HUES64 (cell line): ENCODE data around the gene HSPB2.
"Not testable (repeated sequence)": the region's sequence is repeated elsewhere in the genome, so short reads cannot be mapped to it uniquely, and the experiment has no call there.

Source experiments
- H3K27ac ChIP-seq: 2 replicates; pipeline ENCODE4 v1.7.0; 2013; ENCODE audit warnings: low read depth, low read length, inconsistent platforms
- H3K27me3 ChIP-seq: 2 replicates; pipeline ENCODE4 v1.6.1; 2013; ENCODE audit warnings: mild to moderate bottlenecking, low read length; ENCODE audit not compliant: insufficient read depth
- H3K36me3 ChIP-seq: 2 replicates; pipeline ENCODE4 v1.6.1; 2013; ENCODE audit warnings: mild to moderate bottlenecking, low read length; ENCODE audit not compliant: insufficient read depth
- H3K4me1 ChIP-seq: 2 replicates; pipeline ENCODE4 v1.6.1; 2013; ENCODE audit warnings: mild to moderate bottlenecking, low read length, moderate library complexity; ENCODE audit not compliant: insufficient read depth
- H3K4me3 ChIP-seq: 2 replicates; pipeline ENCODE4 v1.5.1; 2013; ENCODE audit warnings: mild to moderate bottlenecking, low read length, moderate library complexity
- H3K9ac ChIP-seq: 2 replicates; pipeline ENCODE4 v1.6.1; 2013; ENCODE audit warnings: mild to moderate bottlenecking, low read depth, low read length
- H3K9me3 ChIP-seq: 2 replicates; pipeline ENCODE4 v1.6.1; 2013; ENCODE audit warnings: low read depth, low read length; ENCODE audit not compliant: insufficient read depth
- WGBS: fragments of 150-250, 120-280 bp; methylation state at CpG from one replicate; pipeline ENCODE4 v1.1.7; 2013; ENCODE audit warnings: missing lambda C conversion rate; 5-methylcytosine and 5-hydroxymethylcytosine counted together

Gene HSPB2

DNA sequence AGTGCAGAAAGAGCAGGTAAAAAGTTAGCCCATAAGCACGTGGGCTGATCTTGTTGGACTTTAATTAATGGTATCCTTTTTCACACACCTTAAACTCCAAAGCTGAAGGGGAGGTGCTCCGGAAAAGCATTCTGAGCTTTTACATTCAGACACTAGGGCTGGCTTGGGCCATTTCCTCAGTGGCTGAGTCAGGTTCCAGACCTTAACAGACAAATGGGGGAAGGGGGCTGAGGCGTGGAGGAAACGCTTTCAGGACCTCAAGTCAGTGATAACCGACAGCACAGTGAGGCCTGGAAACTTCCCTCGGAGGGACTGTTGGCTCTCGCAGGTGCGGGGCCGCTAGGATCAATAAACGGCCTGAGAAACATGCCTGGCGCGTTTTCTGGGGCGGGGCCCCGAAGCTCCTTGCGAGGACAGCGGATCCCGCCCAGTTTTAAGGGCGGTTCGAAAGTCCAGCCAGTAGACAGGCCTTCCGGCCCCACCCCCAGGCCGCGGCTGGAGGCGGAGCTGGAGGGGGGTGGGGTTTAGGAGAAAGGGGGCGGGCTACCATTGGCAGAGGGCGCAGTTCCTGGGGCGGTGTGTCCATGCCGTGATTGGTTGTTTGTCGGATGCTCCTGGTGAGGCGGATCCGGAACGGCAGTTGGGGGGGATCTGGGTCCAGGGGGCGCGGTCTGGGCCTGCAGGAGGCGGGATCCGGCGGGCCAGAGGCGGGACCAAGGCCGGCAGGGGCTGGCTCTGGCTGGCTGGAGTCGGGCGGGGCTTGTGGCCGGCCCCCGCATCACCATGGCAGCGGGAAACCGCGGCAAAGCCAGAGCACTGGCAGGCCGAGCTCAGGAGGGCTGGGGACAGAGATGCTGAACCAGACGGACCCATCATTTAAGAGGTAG, 14.2 kb downstream of the HSPB2 start:
- Histone ChIP-seq H3K9ac (peak overlapping the region; percentile 65), H3K36me3 (no peaks in the 10 kb centered on the region), H3K27ac (peak overlapping the region; percentile 77), H3K4me3 (peak overlapping the region; percentile 64), H3K9me3 (no peaks in the 10 kb centered on the region), H3K4me1 (peaks cover 12% of the 10 kb centered on the region; the same call in 1 of the 2 replicates), H3K27me3 (no peaks in the 10 kb centered on the region)
- 3% methylated on average over 47 of the region's 47 CpGs for WGBS

DNA sequence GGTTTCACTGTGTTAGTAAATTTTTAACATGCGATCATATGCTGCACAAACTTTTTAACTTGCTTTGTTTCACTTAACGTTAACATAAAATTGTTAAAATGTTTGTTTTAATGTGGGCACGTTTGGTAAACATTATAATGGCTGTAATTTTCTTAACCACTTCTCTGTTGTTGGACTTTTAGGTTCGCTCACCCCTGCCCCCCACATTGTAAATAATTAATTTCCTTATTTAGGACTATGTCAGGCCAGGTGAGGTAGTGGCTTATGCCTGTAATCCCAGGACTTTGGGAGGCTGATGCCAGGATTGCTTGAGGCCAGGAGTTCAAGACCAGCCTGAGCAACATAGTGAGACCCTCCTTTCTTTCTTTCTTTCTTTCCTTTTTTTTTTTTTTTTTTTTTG, 17.9 kb downstream of the HSPB2 start:
- no peaks in the 10 kb centered on the region for H3K27me3 ChIP-seq
- WGBS: 90% methylated on average over 1 of the region's 4 CpGs
- no peak overlapping the region for H3K9ac ChIP-seq

DNA sequence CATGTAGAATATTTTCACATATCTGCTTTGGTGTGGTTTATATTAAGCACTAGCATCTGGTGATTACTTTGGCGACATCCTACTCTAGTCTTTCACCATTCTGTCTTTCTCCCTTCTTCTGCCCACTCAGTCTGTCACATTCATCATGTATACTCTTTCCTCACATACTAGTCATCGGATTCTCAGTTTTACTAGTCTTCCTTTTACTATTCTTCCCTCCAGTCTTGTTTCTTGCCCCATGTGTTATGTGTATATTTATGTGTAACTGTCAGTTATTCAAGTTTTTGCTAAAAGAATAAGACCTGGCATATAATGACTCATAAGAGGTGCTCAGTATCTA, 20.0 kb downstream of the HSPB2 start:
- Histone ChIP-seq H3K27ac (no peak overlapping the region), H3K36me3 (no peaks in the 10 kb centered on the region), H3K27me3 (no peaks in the 10 kb centered on the region), H3K4me3 (no peak overlapping the region), H3K4me1 (peaks cover 20% of the 10 kb centered on the region), H3K9ac (no peak overlapping the region), H3K9me3 (no peaks in the 10 kb centered on the region)
- WGBS: 89% methylated on average over 2 of the region's 2 CpGs

More for the DNA sequence above, 17.9 kb downstream of the HSPB2 start:
- Histone ChIP-seq H3K9me3 (no peaks in the 10 kb centered on the region), H3K4me1 (peaks cover 11% of the 10 kb centered on the region; the same call in 1 of the 2 replicates), H3K36me3 (no peaks in the 10 kb centered on the region), H3K4me3 (no peak overlapping the region), H3K27ac (no peak overlapping the region)

DNA sequence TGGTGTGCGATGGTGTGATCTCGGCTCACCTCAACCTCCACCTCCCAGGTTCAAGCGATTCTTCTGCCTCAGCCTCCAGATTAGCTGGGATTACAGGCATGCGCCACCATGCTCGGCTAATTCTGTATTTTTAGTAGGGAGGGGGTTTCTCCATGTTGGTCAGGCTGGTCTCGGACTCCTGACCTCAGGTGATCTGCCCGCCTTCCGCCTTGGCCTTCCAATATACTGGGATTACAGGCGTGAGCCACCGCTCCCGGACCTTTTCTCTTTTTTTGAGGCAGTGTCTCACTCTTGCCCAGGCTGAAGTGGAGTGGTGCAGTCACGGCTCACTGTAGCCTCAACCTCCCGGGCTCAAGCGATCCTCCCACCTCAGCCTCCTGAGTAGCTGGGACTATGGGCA, 20.6 kb downstream of the HSPB2 start:
- not testable (repeated sequence) for H3K27me3 ChIP-seq, H3K4me3 ChIP-seq, H3K9ac ChIP-seq, H3K27ac ChIP-seq, H3K9me3 ChIP-seq, H3K36me3 ChIP-seq
- H3K4me1 ChIP-seq: peaks cover 26% of the 10 kb centered on the region
- WGBS: 95% methylated on average over 14 of the region's 14 CpGs

DNA sequence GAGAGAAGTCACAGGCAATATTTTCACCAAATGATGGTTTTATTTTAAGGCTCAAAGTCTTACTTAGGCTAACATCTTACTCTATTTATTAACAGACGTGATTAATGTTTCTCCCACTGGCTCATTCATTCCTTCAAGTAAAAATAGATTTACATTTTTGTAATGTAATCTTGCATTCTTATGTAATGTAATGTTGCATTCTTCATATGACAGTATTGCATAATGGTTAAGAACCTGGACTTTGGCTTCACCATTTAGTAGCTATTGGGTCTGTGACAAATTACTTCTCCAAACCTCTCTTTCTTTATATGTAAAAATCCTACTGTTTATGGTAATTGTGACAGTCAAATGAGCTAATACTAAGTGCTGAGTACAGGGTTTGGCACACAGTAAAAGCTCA, 21.3 kb downstream of the HSPB2 start:
- H3K36me3 ChIP-seq: no peaks in the 10 kb centered on the region
- H3K27ac ChIP-seq: no peak overlapping the region

DNA sequence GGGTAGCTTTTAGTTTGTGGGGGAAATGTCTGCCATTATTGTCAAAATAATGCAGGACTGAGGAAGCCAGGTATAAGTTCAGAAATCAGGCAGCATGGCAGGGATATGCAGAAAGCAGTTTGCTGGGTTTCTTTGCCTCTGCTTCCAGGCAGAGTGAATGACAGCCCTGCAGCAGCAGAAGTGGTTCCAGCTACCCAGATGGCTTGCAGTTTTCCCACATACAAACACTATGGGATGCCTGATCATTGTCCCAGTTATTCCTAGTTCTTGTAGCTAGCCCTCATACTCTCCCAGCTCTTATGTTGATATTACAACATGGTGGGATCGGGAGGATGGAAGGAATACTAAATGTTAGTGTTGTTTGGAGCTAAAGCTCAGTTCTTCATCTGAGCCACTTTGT, 21.8 kb downstream of the HSPB2 start:
- 95% methylated on average over 1 of the region's 1 CpG for WGBS

More for the DNA sequence above, 21.3 kb downstream of the HSPB2 start:
- H3K4me1 ChIP-seq: peaks cover 33% of the 10 kb centered on the region
- WGBS: no CpG with 5 or more reads among the region's 1 CpG
- H3K4me3 ChIP-seq: no peak overlapping the region
- no peaks in the 10 kb centered on the region for H3K9me3 ChIP-seq
- H3K9ac ChIP-seq: no peak overlapping the region
- H3K27me3 ChIP-seq: no peaks in the 10 kb centered on the region

DNA sequence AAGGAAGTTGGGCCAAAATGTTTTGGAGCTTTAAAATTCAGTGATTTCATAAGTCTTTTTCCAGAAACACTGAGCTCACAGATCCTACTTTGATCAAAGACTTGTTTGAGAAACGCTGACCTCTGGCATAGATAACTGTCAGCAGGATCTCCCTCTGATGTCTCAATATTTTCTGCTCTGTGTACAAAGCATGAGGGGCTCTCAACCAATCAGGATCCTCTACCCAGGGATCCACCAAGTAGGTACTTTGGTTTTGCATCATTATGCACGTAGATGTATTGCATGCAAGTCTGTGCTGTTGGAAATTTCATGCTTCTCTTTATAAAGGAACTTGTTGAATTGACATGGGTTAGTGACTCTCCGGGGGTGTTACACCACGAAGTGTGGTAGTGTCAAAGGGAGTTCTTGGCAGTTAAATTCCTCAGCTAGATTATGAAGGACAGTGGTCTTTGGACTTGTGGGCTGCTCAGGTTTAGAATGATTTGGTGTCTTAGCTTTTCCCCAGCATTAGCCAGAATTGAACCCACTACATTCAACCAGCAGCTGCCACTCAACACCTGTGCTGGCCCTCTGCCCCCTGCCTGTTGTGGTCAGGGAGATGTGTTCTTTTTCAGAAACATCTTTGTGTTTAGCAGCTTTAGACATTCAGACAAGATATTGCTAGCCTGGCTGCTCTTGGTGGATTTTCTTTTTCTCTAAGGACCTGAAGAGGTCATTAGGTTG, 22.9 kb downstream of the HSPB2 start:
- no peak overlapping the region for H3K9ac ChIP-seq
- H3K36me3 ChIP-seq: no peaks in the 10 kb centered on the region
- no peak overlapping the region for H3K4me3 ChIP-seq
- no peaks in the 10 kb centered on the region for H3K27me3 ChIP-seq
- no peaks in the 10 kb centered on the region for H3K9me3 ChIP-seq
- peaks cover 46% of the 10 kb centered on the region for H3K4me1 ChIP-seq
- 82% methylated on average over 4 of the region's 4 CpGs for WGBS
- no peak overlapping the region for H3K27ac ChIP-seq

More for the DNA sequence above, 21.8 kb downstream of the HSPB2 start:
- Histone ChIP-seq H3K9ac (no peak overlapping the region), H3K4me1 (peaks cover 37% of the 10 kb centered on the region), H3K27me3 (no peaks in the 10 kb centered on the region), H3K9me3 (no peaks in the 10 kb centered on the region), H3K27ac (no peak overlapping the region), H3K4me3 (no peak overlapping the region), H3K36me3 (no peaks in the 10 kb centered on the region)

DNA sequence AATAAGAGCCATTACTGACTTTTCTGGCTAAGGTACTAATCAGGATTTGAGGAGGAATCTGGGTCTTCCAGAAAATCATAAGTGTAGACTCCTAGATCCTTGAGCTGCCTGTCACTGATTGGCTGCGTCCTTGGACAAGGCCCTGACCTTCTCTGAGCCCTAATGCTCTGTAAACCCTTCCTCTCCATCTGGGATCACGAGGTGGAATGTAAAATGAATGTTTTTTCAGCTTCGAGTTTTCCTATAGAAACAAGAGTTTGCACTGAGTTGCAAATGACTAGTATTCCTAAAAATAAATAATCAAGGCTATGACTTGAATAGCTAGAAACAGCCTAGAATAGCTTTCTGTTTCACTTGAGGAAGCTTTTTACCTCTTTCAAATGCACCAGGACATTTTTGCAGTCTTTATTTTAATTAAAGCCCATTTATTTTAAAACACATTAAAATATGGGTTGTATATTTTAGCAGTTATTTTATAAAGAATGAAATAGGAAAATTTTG, 23.6 kb downstream of the HSPB2 start:
- Histone ChIP-seq H3K27me3 (no peaks in the 10 kb centered on the region), H3K9me3 (no peaks in the 10 kb centered on the region), H3K36me3 (no peaks in the 10 kb centered on the region), H3K4me1 (peaks cover 46% of the 10 kb centered on the region), H3K27ac (no peak overlapping the region), H3K4me3 (peak overlapping the region; percentile 85), H3K9ac (peak overlapping the region; percentile 75; the same call in 1 of the 2 replicates)
- WGBS: 94% methylated on average over 1 of the region's 3 CpGs

DNA sequence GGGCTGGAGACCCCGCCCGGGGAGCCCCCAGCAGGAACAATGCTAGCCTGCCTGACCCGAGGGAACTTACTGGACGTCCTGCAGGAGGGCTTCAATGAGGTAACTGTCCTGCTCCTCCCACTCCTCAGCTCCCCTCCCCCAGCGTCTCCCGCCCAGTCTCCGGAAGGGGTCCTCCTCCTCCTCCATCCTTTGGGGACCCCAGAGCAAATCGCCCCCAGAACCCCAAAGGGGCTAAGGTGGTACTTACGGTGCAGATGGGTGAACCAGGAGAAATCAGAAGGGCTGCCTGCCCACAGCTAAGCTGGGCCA, 24.9 kb downstream of the HSPB2 start:
- Histone ChIP-seq H3K36me3 (no peaks in the 10 kb centered on the region), H3K9me3 (no peaks in the 10 kb centered on the region), H3K4me3 (peak overlapping the region; percentile 85), H3K4me1 (peaks cover 46% of the 10 kb centered on the region), H3K27ac (peak overlapping the region; percentile 85), H3K9ac (peak overlapping the region; percentile 75), H3K27me3 (no peaks in the 10 kb centered on the region)
- 6% methylated on average over 9 of the region's 9 CpGs for WGBS

DNA sequence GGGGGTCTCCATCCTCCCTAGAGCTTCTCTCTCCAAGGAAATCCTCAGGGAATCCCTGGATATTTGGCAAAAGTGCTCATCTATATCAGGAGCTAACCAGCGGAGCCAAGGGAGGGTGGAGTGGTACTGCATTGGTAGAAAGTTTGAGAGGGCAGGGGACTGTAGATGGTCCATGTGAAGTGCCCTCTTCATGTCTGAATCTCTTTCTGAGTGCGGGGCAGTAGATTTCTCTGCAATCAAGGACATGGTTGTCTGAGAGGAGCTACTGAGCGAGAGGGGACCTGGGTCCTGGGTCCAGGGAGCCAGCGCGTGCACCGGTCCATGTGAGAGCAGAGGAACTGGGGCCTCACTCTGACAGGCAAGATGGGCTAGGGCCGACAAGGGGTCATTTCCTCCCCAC, 25.3 kb downstream of the HSPB2 start:
- no peaks in the 10 kb centered on the region for H3K9me3 ChIP-seq
- no peaks in the 10 kb centered on the region for H3K27me3 ChIP-seq
- peak overlapping the region; percentile 85 for H3K4me3 ChIP-seq
- H3K9ac ChIP-seq: peak overlapping the region; percentile 75; the same call in 1 of the 2 replicates
- 78% methylated on average over 7 of the region's 7 CpGs for WGBS
- H3K27ac ChIP-seq: peak overlapping the region; percentile 85; the same call in 1 of the 2 replicates
- peaks cover 46% of the 10 kb centered on the region for H3K4me1 ChIP-seq
- no peaks in the 10 kb centered on the region for H3K36me3 ChIP-seq

DNA sequence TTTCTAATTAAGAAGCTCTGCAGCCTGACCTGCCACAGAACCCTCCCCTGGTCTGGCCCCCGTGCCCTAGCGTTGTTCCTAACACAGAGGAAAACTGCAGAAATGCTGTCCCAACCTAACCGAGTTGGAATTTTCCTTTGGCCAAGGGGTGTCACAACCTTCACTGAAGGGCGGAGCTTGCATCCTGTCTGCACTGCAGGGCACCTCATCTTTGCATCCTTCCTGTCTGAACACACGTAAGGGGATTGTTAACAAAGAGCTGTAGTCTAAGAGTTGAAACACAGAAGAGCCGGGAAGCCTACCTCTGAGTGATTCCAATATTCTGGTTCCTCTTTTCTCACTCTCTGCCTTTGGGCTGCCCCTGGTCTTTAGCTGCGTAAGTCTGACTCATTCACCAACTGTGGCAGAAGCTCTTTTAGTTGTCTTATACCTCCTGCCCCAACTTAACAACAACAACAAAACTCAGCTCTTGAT, 26.2 kb downstream of the HSPB2 start:
- Histone ChIP-seq H3K36me3 (no peaks in the 10 kb centered on the region), H3K9me3 (no peaks in the 10 kb centered on the region), H3K4me3 (peak overlapping the region; percentile 85; the same call in 1 of the 2 replicates), H3K27ac (0 out of 2 replicates have a peak overlapping the region, but pooled peaks have one; percentile 8), H3K27me3 (no peaks in the 10 kb centered on the region), H3K4me1 (peaks cover 47% of the 10 kb centered on the region), H3K9ac (no peak overlapping the region)
- WGBS: 48% methylated on average over 7 of the region's 7 CpGs
